ENCODE data around the gene CDC14A.
A peak's percentile ranks its signal among the peaks of the same experiment; 100 is the strongest.

The CDC14A gene

GRCh38 chr1:100350787-100351094, 1.6 kb upstream of the CDC14A start:
- no peak overlapping the region for H3K14ac ChIP-seq (ENCODE audit: low read length in 2 of 2)
- H3K4me1 ChIP-seq (ENCODE audit: control insufficient read depth, insufficient read depth, low read depth, low read length): peaks cover 8% of the 10 kb centered on the region
- no peak for DNase-seq
- H3K9me3 ChIP-seq (ENCODE audit: control insufficient read depth, low read length): no peaks in the 10 kb centered on the region
- no peak overlapping the region for H2BK15ac ChIP-seq (ENCODE audit: low read depth, poor library complexity, severe bottlenecking)
- peak overlapping the region; percentile 24 to 33 for H3K4ac ChIP-seq (ENCODE audit: low read depth in 1 of 2, low read length in 2 of 2)
- peaks cover 12% of the 10 kb centered on the region for H3K79me1 ChIP-seq (replicated peaks; ENCODE audit: low read length, poor library complexity, severe bottlenecking)
- peak overlapping the region; percentile 81 for H3K27ac ChIP-seq (ENCODE audit: low read length, poor library complexity, severe bottlenecking)
- peak overlapping the region; percentile 11 to 93 for H3K4me3 ChIP-seq (ENCODE audit: insufficient read depth in 1 of 2, low read depth in 1 of 2, low read length in 2 of 2)
- H4K8ac ChIP-seq (ENCODE audit: low read length): peak overlapping the region; percentile 64
- H3K36me3 ChIP-seq (ENCODE audit: control insufficient read depth in 1 of 2, insufficient read depth in 2 of 2, low read depth in 1 of 2, low read length in 2 of 2): no peaks in the 10 kb centered on the region
- no peak overlapping the region for H3K23ac ChIP-seq (ENCODE audit: low read length in 2 of 2)
- H3K9ac ChIP-seq (ENCODE audit: low read length): peak overlapping the region; percentile 86
- no peak overlapping the region for H4K91ac ChIP-seq (ENCODE audit: low read length)
- WGBS: 48% methylated on average over 7 of the region's 10 CpGs
- no peak overlapping the region for H2AFZ ChIP-seq (ENCODE audit: low read depth, low read length)
- no peak overlapping the region for H2BK12ac ChIP-seq (ENCODE audit: low read length in 2 of 2)
- H2BK5ac ChIP-seq (ENCODE audit: low read depth, low read length, poor library complexity, severe bottlenecking): peak overlapping the region; percentile 46
- H3K4me2 ChIP-seq (ENCODE audit: low read length, poor library complexity, severe bottlenecking): peak overlapping the region; percentile 98
- H2BK120ac ChIP-seq (ENCODE audit: low read depth, low read length): no peak overlapping the region
- H2AK5ac ChIP-seq (ENCODE audit: low read length, severe bottlenecking): no peak overlapping the region
- H3K18ac ChIP-seq (ENCODE audit: low read depth in 1 of 2, low read length in 2 of 2): peak overlapping the region in 1 of 2 experiments; percentile 86
- no peaks in the 10 kb centered on the region for H3K27me3 ChIP-seq (ENCODE audit: control insufficient read depth in 1 of 2, insufficient read depth in 1 of 2, low read length in 2 of 2)

GRCh38 chr1:100351095-100351887, 1.0 kb upstream of the CDC14A start:
- peak overlapping the region; percentile 86 for H3K9ac ChIP-seq (ENCODE audit: low read length)
- peak overlapping the region; percentile 89 to 93 for H3K4me3 ChIP-seq (ENCODE audit: insufficient read depth in 1 of 2, low read depth in 1 of 2, low read length in 2 of 2)
- H3K4ac ChIP-seq (ENCODE audit: low read depth in 1 of 2, low read length in 2 of 2): peak overlapping the region; percentile 24 to 33
- H3K27me3 ChIP-seq (ENCODE audit: control insufficient read depth in 1 of 2, insufficient read depth in 1 of 2, low read length in 2 of 2): no peaks in the 10 kb centered on the region
- H3K23ac ChIP-seq (ENCODE audit: low read length in 2 of 2): no peak overlapping the region
- peak overlapping the region; percentile 69 for H4K8ac ChIP-seq (ENCODE audit: low read length)
- H3K27ac ChIP-seq (ENCODE audit: low read length, poor library complexity, severe bottlenecking): peak overlapping the region; percentile 81
- H4K91ac ChIP-seq (ENCODE audit: low read length): peak overlapping the region; percentile 39
- H3K18ac ChIP-seq (ENCODE audit: low read depth in 1 of 2, low read length in 2 of 2): peak overlapping the region in 1 of 2 experiments; percentile 86
- H3K79me1 ChIP-seq (replicated peaks; ENCODE audit: low read length, poor library complexity, severe bottlenecking): peaks cover 15% of the 10 kb centered on the region
- H3K36me3 ChIP-seq (ENCODE audit: control insufficient read depth in 1 of 2, insufficient read depth in 2 of 2, low read depth in 1 of 2, low read length in 2 of 2): no peaks in the 10 kb centered on the region
- H2BK5ac ChIP-seq (ENCODE audit: low read depth, low read length, poor library complexity, severe bottlenecking): peak overlapping the region; percentile 46
- H2AFZ ChIP-seq (ENCODE audit: low read depth, low read length): peak overlapping the region; percentile 80
- H2BK120ac ChIP-seq (ENCODE audit: low read depth, low read length): no peak overlapping the region
- H3K9me3 ChIP-seq (ENCODE audit: control insufficient read depth, low read length): no peaks in the 10 kb centered on the region
- peak; percentile 96 for DNase-seq
- H2BK15ac ChIP-seq (ENCODE audit: low read depth, poor library complexity, severe bottlenecking): no peak overlapping the region
- peak overlapping the region; percentile 98 for H3K4me2 ChIP-seq (ENCODE audit: low read length, poor library complexity, severe bottlenecking)
- no peak overlapping the region for H3K14ac ChIP-seq (ENCODE audit: low read length in 2 of 2)
- no peak overlapping the region for H2BK12ac ChIP-seq (ENCODE audit: low read length in 2 of 2)
- no peak overlapping the region for H2AK5ac ChIP-seq (ENCODE audit: low read length, severe bottlenecking)
- WGBS: 3% methylated on average over 36 of the region's 36 CpGs
- peaks cover 8% of the 10 kb centered on the region for H3K4me1 ChIP-seq (ENCODE audit: control insufficient read depth, insufficient read depth, low read depth, low read length)

- Histone ChIP-seq H2BK5ac (ENCODE audit: low read depth, low read length, poor library complexity, severe bottlenecking) (peak overlapping the region; percentile 80), H2BK120ac (ENCODE audit: low read depth, low read length) (peak overlapping the region; percentile 82), H3K4me3 (ENCODE audit: insufficient read depth in 1 of 2, low read depth in 1 of 2, low read length in 2 of 2) (peak overlapping the region; percentile 89 to 93), H2BK15ac (ENCODE audit: low read depth, poor library complexity, severe bottlenecking) (peak overlapping the region; percentile 9), H2AK5ac (ENCODE audit: low read length, severe bottlenecking) (peak overlapping the region; percentile 65), H3K36me3 (ENCODE audit: control insufficient read depth in 1 of 2, insufficient read depth in 2 of 2, low read depth in 1 of 2, low read length in 2 of 2) (no peaks in the 10 kb centered on the region), H3K79me1 (replicated peaks; ENCODE audit: low read length, poor library complexity, severe bottlenecking) (peaks cover 17% of the 10 kb centered on the region), H4K8ac (ENCODE audit: low read length) (peak overlapping the region; percentile 23), H3K18ac (ENCODE audit: low read depth in 1 of 2, low read length in 2 of 2) (peak overlapping the region; percentile 30 to 91), H3K9me3 (ENCODE audit: control insufficient read depth, low read length) (no peaks in the 10 kb centered on the region), H3K27me3 (ENCODE audit: control insufficient read depth in 1 of 2, insufficient read depth in 1 of 2, low read length in 2 of 2) (no peaks in the 10 kb centered on the region), H3K9ac (ENCODE audit: low read length) (peak overlapping the region; percentile 86), H2BK12ac (ENCODE audit: low read length in 2 of 2) (peak overlapping the region in 1 of 2 experiments; percentile 54), H4K91ac (ENCODE audit: low read length) (no peak overlapping the region), H3K4me1 (ENCODE audit: control insufficient read depth, insufficient read depth, low read depth, low read length) (peaks cover 8% of the 10 kb centered on the region), H3K27ac (ENCODE audit: low read length, poor library complexity, severe bottlenecking) (peak overlapping the region; percentile 24), H3K4ac (ENCODE audit: low read depth in 1 of 2, low read length in 2 of 2) (peak overlapping the region in 1 of 2 experiments; percentile 79), H3K23ac (ENCODE audit: low read length in 2 of 2) (peak overlapping the region in 1 of 2 experiments; percentile 92), H3K4me2 (ENCODE audit: low read length, poor library complexity, severe bottlenecking) (peak overlapping the region; percentile 99), H2AFZ (ENCODE audit: low read depth, low read length) (peak overlapping the region; percentile 93), H3K14ac (ENCODE audit: low read length in 2 of 2) (peak overlapping the region in 1 of 2 experiments; percentile 91)
- peak; percentile 48 for DNase-seq
- under 1% methylated on average over 23 of the region's 28 CpGs for WGBS
Observed at GRCh38 chr1:100353071-100353801, 930 bp downstream of the CDC14A start.

GRCh38 chr1:100353988-100354387, 1.7 kb downstream of the CDC14A start:
- Histone ChIP-seq H3K9me3 (ENCODE audit: control insufficient read depth, low read length) (no peaks in the 10 kb centered on the region), H2BK5ac (ENCODE audit: low read depth, low read length, poor library complexity, severe bottlenecking) (no peak overlapping the region), H3K27me3 (ENCODE audit: control insufficient read depth in 1 of 2, insufficient read depth in 1 of 2, low read length in 2 of 2) (no peaks in the 10 kb centered on the region), H2AFZ (ENCODE audit: low read depth, low read length) (no peak overlapping the region), H3K27ac (ENCODE audit: low read length, poor library complexity, severe bottlenecking) (no peak overlapping the region), H3K23ac (ENCODE audit: low read length in 2 of 2) (no peak overlapping the region), H3K36me3 (ENCODE audit: control insufficient read depth in 1 of 2, insufficient read depth in 2 of 2, low read depth in 1 of 2, low read length in 2 of 2) (no peaks in the 10 kb centered on the region), H3K4me2 (ENCODE audit: low read length, poor library complexity, severe bottlenecking) (peak overlapping the region; percentile 7), H3K4me1 (ENCODE audit: control insufficient read depth, insufficient read depth, low read depth, low read length) (peaks cover 8% of the 10 kb centered on the region), H2BK12ac (ENCODE audit: low read length in 2 of 2) (no peak overlapping the region), H4K91ac (ENCODE audit: low read length) (no peak overlapping the region), H3K79me1 (replicated peaks; ENCODE audit: low read length, poor library complexity, severe bottlenecking) (peaks cover 17% of the 10 kb centered on the region), H4K8ac (ENCODE audit: low read length) (no peak overlapping the region), H3K14ac (ENCODE audit: low read length in 2 of 2) (no peak overlapping the region), H3K4ac (ENCODE audit: low read depth in 1 of 2, low read length in 2 of 2) (no peak overlapping the region), H2BK15ac (ENCODE audit: low read depth, poor library complexity, severe bottlenecking) (no peak overlapping the region), H3K9ac (ENCODE audit: low read length) (no peak overlapping the region), H3K18ac (ENCODE audit: low read depth in 1 of 2, low read length in 2 of 2) (no peak overlapping the region), H2BK120ac (ENCODE audit: low read depth, low read length) (no peak overlapping the region), H2AK5ac (ENCODE audit: low read length, severe bottlenecking) (no peak overlapping the region), H3K4me3 (ENCODE audit: insufficient read depth in 1 of 2, low read depth in 1 of 2, low read length in 2 of 2) (peak overlapping the region in 1 of 2 experiments; percentile 93)
- peak; percentile 49 for DNase-seq
- no CpG with 5 or more reads among the region's 1 CpG for WGBS
